NB4 (cell line): ENCODE data around the gene SLC25A1.

Experiments used
- DNase-seq: peaks from one replicate; pipeline ENCODE4 v3.0.0; 2010; ENCODE audit warnings: low read depth
- H3K4me3 ChIP-seq: one replicate; pipeline ENCODE4 v1.5.1; 2011; ENCODE audit warnings: mild to moderate bottlenecking, low read depth, low read length, moderate library complexity
- CTCF ChIP-seq: IDR thresholded peaks from one replicate; pipeline ENCODE4 v1.5.1; 2012; ENCODE audit warnings: low read depth, low read length
- MYC ChIP-seq: IDR thresholded peaks from 2 replicates; pipeline ENCODE4 v1.6.1; 2011; ENCODE audit warnings: low read depth, low read length
- POLR2A ChIP-seq: IDR thresholded peaks from 2 replicates; pipeline ENCODE4 v1.6.1; 2011; ENCODE audit warnings: mild to moderate bottlenecking; ENCODE audit not compliant: insufficient read length; ENCODE audit errors: extremely low read depth
- TF ChIP-seq, protein P1 (sequence below): IDR thresholded peaks from 2 replicates; pipeline ENCODE4 v1.6.1; 2011; ENCODE audit warnings: low read depth, low read length

SLC25A1 gene

DNA sequence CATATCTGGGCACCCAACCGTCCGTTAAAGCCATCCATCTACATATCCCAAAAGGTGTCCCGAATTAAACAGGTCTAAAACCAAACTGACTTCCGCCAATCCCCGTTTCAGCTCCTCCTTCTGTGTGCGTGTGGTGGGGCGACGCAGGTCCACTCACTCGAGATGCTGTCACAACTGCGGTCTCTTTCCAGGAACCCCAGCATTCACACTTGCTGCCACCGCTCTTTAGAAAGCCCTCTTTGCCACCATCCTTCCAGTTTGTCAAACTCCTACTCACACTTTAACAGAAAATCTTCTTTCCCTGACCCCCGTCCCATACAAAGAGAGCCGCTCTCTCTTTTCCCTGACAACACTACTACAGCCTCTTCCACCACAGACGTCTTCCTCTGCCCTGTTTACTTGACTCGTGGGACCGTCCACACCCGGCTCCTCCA is 34.6 kb downstream of the SLC25A1 start:
- no peak for TF ChIP-seq POLR2A
- TF ChIP-seq, protein P1, sequence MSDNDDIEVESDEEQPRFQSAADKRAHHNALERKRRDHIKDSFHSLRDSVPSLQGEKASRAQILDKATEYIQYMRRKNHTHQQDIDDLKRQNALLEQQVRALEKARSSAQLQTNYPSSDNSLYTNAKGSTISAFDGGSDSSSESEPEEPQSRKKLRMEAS: no peak
- no peak for TF ChIP-seq CTCF
- no peak for TF ChIP-seq MYC
- H3K4me3 ChIP-seq: peak overlapping the region; percentile 81
- DNase-seq: no peak

DNA sequence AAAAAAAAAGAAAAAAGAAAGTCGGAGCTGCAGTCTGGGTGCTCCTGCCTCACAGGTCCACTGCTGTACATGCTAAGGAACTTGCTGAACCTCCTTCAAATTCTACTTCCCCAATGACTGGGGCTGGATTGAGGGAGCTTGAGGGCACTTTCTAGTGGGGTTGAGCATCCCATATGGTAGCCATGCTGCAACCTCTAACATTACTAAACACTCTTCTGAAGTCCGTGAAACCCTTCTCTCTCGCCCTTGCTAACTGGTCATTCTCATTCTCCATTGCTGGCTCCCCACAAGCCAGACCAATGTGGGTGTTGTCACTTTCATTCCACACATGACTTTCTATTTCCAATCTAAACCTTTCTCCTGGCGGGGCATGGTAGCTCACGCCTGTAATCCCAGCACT is 35.3 kb downstream of the SLC25A1 start:
- no peak for DNase-seq
- TF ChIP-seq POLR2A (no peak), CTCF (no peak), MYC (no peak)
- TF ChIP-seq, protein P1: no peak
- H3K4me3 ChIP-seq: peak overlapping the region; percentile 81

GRCh38 chr22:19142394-19142793 is 36.1 kb downstream of the SLC25A1 start:
- TF ChIP-seq CTCF (no peak), MYC (no peak), POLR2A (no peak)
- H3K4me3 ChIP-seq: no peak overlapping the region
- no peak for DNase-seq

GRCh38 chr22:19139974-19140373 is 38.6 kb downstream of the SLC25A1 start:
- no peak for DNase-seq
- TF ChIP-seq POLR2A (no peak), MYC (no peak), CTCF (no peak)
- TF ChIP-seq, protein P1: no peak
- no peak overlapping the region for H3K4me3 ChIP-seq

GRCh38 chr22:19139001-19139356 is 39.6 kb downstream of the SLC25A1 start:
- TF ChIP-seq POLR2A (no peak), CTCF (no peak), MYC (no peak)
- TF ChIP-seq, protein P1: no peak
- no peak for DNase-seq

DNA sequence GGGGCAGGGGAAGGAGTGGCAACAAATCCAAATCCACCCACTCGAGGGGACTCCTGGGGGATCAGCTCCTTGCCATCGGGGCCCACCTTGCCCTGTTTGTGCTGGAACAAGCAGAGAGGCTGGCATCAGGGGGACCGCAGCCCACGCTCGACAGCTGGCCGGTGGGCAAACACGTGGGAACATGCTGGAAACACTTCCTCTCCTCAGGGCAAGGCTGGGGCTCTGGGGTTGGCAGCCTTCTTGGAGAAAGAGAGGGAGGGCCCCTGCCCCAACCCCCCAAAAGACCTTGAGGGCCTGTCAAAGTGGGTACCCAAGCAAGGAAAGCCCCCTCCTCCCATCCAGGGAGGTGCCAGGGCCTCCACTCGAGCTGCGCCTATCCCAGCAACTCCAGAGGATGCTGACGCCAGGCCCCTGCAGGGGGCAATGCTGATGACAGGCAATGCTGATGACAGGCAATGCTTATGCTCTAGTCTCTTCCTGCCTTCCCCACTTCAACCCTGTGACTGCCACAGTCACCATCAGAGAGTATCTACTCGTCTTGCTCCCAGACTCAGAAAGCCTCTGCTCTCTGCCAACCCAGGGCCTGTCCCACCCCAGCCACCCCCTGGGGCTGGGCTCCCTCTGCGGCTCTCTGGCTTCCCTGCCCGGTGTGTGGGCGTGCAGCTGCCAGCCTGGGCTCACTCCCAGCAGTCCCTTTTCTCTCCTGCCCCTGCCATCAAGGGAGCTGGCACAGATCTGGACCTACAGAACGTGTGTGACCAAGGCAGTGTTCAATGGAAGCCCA is 40.1 kb downstream of the SLC25A1 start:
- H3K4me3 ChIP-seq: no peak overlapping the region
- TF ChIP-seq CTCF (no peak), POLR2A (no peak), MYC (no peak)
- TF ChIP-seq, protein P1: no peak
- no peak for DNase-seq

More at GRCh38 chr22:19139001-19139356, 39.6 kb downstream of the SLC25A1 start:
- H3K4me3 ChIP-seq: no peak overlapping the region
